ENCODE data around the gene KRTAP6-3.

GRCh38 chr21:30642564-30642963, 50.3 kb downstream of the KRTAP6-3 start, which contains the start of gene KRTAP20-3:
- TF ChIP-seq TAF1 (IDR thresholded peaks at IDR 0.05; ENCODE audit: low read depth) (no peak), FOXM1 (IDR thresholded peaks at IDR 0.05; ENCODE audit: borderline replicate concordance, low read depth) (no peak), MAX (IDR thresholded peaks at IDR 0.05) (no peak), EP300 (IDR thresholded peaks at IDR 0.05; ENCODE audit: borderline replicate concordance) (no peak), RAD21 (IDR thresholded peaks at IDR 0.05; ENCODE audit: low read depth) (no peak), EGR1 (IDR thresholded peaks at IDR 0.05) (no peak), USF1 (IDR thresholded peaks at IDR 0.05) (no peak), CREB1 (IDR thresholded peaks at IDR 0.05; ENCODE audit: low read depth) (no peak), CEBPB (IDR thresholded peaks at IDR 0.05) (no peak), NFIC (IDR thresholded peaks at IDR 0.05) (no peak)
- TF ChIP-seq, protein P1, sequence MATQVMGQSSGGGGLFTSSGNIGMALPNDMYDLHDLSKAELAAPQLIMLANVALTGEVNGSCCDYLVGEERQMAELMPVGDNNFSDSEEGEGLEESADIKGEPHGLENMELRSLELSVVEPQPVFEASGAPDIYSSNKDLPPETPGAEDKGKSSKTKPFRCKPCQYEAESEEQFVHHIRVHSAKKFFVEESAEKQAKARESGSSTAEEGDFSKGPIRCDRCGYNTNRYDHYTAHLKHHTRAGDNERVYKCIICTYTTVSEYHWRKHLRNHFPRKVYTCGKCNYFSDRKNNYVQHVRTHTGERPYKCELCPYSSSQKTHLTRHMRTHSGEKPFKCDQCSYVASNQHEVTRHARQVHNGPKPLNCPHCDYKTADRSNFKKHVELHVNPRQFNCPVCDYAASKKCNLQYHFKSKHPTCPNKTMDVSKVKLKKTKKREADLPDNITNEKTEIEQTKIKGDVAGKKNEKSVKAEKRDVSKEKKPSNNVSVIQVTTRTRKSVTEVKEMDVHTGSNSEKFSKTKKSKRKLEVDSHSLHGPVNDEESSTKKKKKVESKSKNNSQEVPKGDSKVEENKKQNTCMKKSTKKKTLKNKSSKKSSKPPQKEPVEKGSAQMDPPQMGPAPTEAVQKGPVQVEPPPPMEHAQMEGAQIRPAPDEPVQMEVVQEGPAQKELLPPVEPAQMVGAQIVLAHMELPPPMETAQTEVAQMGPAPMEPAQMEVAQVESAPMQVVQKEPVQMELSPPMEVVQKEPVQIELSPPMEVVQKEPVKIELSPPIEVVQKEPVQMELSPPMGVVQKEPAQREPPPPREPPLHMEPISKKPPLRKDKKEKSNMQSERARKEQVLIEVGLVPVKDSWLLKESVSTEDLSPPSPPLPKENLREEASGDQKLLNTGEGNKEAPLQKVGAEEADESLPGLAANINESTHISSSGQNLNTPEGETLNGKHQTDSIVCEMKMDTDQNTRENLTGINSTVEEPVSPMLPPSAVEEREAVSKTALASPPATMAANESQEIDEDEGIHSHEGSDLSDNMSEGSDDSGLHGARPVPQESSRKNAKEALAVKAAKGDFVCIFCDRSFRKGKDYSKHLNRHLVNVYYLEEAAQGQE (IDR thresholded peaks at IDR 0.05; ENCODE audit: low read depth): no peak

Measured in Ishikawa (cell line).